Subcutaneous abdominal adipose tissue (tissue), 5 donors: Measurements from ENCODE around the gene ACTR10.

Source experiments
- H3K27ac ChIP-seq: one replicate; pipeline ENCODE4 v1.7.0; 2013; ENCODE audit warnings: low read depth, mild to moderate bottlenecking, inconsistent platforms, low read length, moderate library complexity
- H3K27me3 ChIP-seq, 5 donors: one replicate each; pipeline ENCODE4 v1.7.0; 2013; ENCODE audit warnings: low read length in 5 of 5, inconsistent platforms in 1 of 5; ENCODE audit not compliant: control insufficient read depth in 5 of 5, insufficient read depth in 4 of 5
- H3K36me3 ChIP-seq, 5 donors: one replicate each; pipeline ENCODE4 v1.7.0; 2013; ENCODE audit warnings: low read length in 5 of 5; ENCODE audit not compliant: control insufficient read depth in 5 of 5, insufficient read depth in 5 of 5
- H3K4me1 ChIP-seq, 5 donors: one replicate each; pipeline ENCODE4 v1.7.0; 2013; ENCODE audit warnings: low read length in 5 of 5, mild to moderate bottlenecking in 3 of 5, moderate library complexity in 1 of 5; ENCODE audit not compliant: control insufficient read depth in 5 of 5, insufficient read depth in 5 of 5
- H3K4me3 ChIP-seq, 5 donors: one replicate each; pipeline ENCODE4 v1.7.0; 2013; ENCODE audit warnings: low read length in 5 of 5, low read depth in 1 of 5
- H3K9ac ChIP-seq, 5 donors: one replicate each; pipeline ENCODE4 v1.7.0; 2013; ENCODE audit warnings: low read length in 5 of 5, mild to moderate bottlenecking in 4 of 5, moderate library complexity in 3 of 5
- H3K9me3 ChIP-seq, 5 donors: one replicate each; pipeline ENCODE4 v1.7.0; 2013; ENCODE audit warnings: low read length in 5 of 5; ENCODE audit not compliant: control insufficient read depth in 5 of 5
- donor health status: healthy.
- donor health status: healthy.
- donor health status: healthy.
- donor health status: healthy.
- donor health status: healthy.

The ACTR10 gene

DNA sequence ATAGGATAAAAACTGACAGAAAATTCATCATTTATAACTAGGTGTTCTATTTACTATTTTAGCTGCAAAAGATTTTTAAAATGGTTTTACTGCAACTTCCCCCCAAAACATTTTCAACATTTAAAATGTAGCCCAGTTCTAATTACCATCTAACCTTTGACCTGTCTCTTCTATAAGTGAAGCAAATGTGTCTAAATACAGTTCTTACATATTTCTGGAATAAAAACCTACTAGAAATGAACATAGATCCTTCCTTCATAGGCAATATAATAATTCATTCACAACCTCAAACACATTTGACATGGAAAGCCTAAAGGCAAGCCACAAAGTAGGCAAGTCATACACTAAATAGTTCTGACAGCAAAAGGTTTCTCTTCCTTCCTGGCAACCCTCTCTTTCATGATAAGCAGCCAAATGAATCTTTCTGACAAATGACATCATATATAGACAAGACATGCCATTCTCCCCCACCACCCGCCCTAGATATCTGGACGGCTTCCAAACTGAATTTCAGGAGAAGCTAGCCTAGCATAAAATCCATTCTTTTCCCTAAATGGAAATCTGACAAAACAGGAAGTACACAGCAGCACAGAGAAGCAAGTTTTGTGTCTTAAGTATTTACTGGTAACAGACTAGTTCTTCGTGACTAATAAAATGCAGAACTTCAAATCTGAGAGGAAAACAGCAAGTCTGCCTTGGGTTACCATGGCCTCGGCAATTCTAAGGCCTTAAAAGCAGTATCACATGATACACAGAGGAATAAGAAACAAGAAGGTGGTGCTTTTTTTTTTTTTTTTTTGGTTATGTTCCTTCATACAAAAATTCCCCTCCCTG is 81.2 kb downstream of the ACTR10 start:
- peaks cover 15 to 46% (median 30%) of the 10 kb centered on the region in 5 donors for H3K36me3 ChIP-seq
- no peaks in the 10 kb centered on the region for H3K27me3 ChIP-seq
- H3K4me3 ChIP-seq: peak overlapping the region in 1 of 5 donors; percentile 8
- no peaks in the 10 kb centered on the region for H3K9me3 ChIP-seq
- peaks cover 0 to 22% (median 15%) of the 10 kb centered on the region in 5 donors for H3K4me1 ChIP-seq
- H3K9ac ChIP-seq: peak overlapping the region in 4 of 5 donors; percentile 11 to 58 (median 38)
- peak overlapping the region; percentile 84 for H3K27ac ChIP-seq

DNA sequence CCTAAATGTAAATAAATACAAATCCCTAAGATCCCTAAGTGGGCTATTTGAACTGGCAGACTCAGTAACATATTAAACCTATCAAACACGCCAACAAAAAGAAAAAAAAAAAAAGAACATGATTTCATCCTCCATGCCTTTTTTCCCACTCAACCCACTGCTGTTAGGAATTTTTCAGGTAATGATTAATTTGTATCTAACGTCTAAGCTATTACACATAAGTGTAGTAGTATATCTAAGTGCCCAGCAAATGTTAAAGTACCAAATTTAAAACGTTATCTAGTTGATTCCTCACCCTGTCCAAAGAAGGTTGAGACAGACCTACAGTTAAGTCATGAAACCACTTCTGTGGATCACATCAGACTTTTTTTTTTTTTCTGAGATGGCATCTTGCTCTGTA is 82.0 kb downstream of the ACTR10 start:
- H3K9me3 ChIP-seq: no peaks in the 10 kb centered on the region
- no peak overlapping the region for H3K4me3 ChIP-seq
- peaks cover 0 to 18% (median 15%) of the 10 kb centered on the region in 5 donors for H3K4me1 ChIP-seq
- H3K9ac ChIP-seq: peak overlapping the region in 1 of 5 donors; percentile 11
- H3K36me3 ChIP-seq: peaks cover 15 to 53% (median 30%) of the 10 kb centered on the region in 5 donors
- H3K27me3 ChIP-seq: no peaks in the 10 kb centered on the region
- H3K27ac ChIP-seq: peak overlapping the region; percentile 84

DNA sequence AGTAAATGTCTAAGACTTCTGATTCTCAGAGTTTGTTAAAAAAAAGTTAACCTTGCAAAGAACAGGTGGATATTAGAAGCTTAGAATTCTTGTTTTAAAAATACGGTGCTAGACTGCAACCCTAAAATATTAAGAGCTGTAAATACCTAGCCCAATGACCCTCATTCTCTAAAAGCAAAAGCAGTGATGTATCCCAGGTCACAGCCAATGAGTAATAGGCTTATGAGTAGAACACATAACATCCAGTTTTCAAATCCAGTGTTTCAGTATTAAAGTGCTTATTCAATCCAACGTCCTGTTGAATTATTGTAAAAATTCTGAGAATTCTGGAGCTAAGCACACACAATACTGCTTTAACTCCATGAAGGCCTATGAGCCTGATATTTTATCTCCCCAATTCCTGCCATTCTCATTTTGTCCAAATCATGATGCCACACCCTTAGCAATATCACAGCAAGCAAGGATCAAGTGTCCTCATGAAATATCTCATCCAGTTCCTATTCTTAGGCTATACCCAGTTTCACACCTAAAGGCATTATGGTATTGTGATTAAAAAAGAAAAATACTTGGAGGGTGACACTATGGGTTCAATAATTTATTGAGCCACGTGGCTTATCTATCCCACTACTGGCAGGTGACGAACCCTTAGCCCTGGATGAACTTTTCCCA is 83.1 kb downstream of the ACTR10 start:
- Histone ChIP-seq H3K9me3 (no peaks in the 10 kb centered on the region), H3K27me3 (no peaks in the 10 kb centered on the region), H3K36me3 (peaks cover 22 to 53% (median 36%) of the 10 kb centered on the region in 5 donors), H3K4me3 (no peak overlapping the region), H3K27ac (peak overlapping the region; percentile 84), H3K9ac (peak overlapping the region in 1 of 5 donors; percentile 13), H3K4me1 (peaks cover 0 to 22% (median 15%) of the 10 kb centered on the region in 5 donors)

DNA sequence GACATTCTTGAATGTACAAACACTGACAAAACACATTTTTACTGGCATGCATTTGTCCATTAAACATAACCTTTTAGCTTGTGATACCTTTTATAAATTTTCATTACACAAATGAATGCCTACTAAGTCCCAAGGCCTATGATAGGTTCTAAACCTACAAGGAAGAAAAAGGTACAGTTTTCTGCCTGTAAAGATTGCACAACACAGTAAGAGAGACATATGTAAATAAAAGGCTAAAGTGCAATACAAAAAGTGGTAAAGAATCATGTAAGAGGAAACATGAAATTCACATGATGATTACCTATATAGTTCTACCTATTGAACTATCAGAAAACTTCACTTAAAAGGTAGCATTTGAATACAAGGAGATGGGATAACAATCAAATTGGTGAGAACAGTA is 83.8 kb downstream of the ACTR10 start:
- Histone ChIP-seq H3K4me1 (peaks cover 0 to 22% (median 15%) of the 10 kb centered on the region in 5 donors), H3K9me3 (no peaks in the 10 kb centered on the region), H3K36me3 (peaks cover 28 to 51% (median 40%) of the 10 kb centered on the region in 5 donors), H3K4me3 (no peak overlapping the region), H3K27me3 (no peaks in the 10 kb centered on the region), H3K27ac (no peak overlapping the region), H3K9ac (no peak overlapping the region)

GRCh38 chr14:58285132-58285531 is 85.2 kb downstream of the ACTR10 start:
- Histone ChIP-seq H3K27ac (no peak overlapping the region), H3K9me3 (no peaks in the 10 kb centered on the region), H3K4me1 (peaks cover 0 to 22% (median 18%) of the 10 kb centered on the region in 5 donors), H3K4me3 (no peak overlapping the region), H3K9ac (no peak overlapping the region), H3K36me3 (peaks cover 32 to 53% (median 42%) of the 10 kb centered on the region in 5 donors), H3K27me3 (no peaks in the 10 kb centered on the region)
